Esophagus mucosa (tissue), 1 donor: ENCODE data around the gene HARBI1. TPM values are rescaled to one million over a fixed set of nuclear protein-coding genes. Genes with fewer than 3 reads are reported as not detected.

ENCODE experiments used
- total RNA-seq: library from RNA; stranded (reverse); gene quantifications from one replicate; pipeline ENCODE4 v1.2.4, GENCODE V29; 2023
- donor health status: DM: yes; HTN: yes; CAD: no.

HARBI1 gene
- total RNA-seq, 1 donor from 2014 or later: 3.2 TPM

Other genes with a start within 250 kb of the HARBI1 start
- gene MDK, start 235.6 kb downstream of the HARBI1 start, total RNA-seq: 40.9 TPM
- 0.12 TPM for gene CHRM4, start 225.5 kb downstream of the HARBI1 start, total RNA-seq
- 16.8 TPM for gene AMBRA1, start 23.2 kb downstream of the HARBI1 start, total RNA-seq
- gene ATG13, start 326 bp upstream of the HARBI1 start, total RNA-seq: 37.3 TPM
- gene ARHGAP1, start 83.4 kb upstream of the HARBI1 start, total RNA-seq: 88.7 TPM
- gene ZNF408, start 83.8 kb upstream of the HARBI1 start, total RNA-seq: 6.7 TPM
- gene F2, start 102.0 kb upstream of the HARBI1 start, total RNA-seq: not detected
- 48.7 TPM for gene CKAP5, start 229.1 kb upstream of the HARBI1 start, total RNA-seq